GM19035 (cell line): ENCODE results near the gene CYP4A22.
"Not testable (repeated sequence)": the region's sequence is repeated elsewhere in the genome, so short reads cannot be mapped to it uniquely, and the experiment has no call there.

Experiments used
- ATAC-seq: cut with Tn5 transposase; IDR thresholded peaks from one replicate; pipeline ENCODE4 v1.9.1; 2021; ENCODE audit not compliant: unreplicated experiment

CYP4A22 gene

GRCh38 chr1:47137198-47137597, at the start of gene CYP4A22:
CYP4A22 (plus strand) TSS chr1:47137441; CDS start chr1:47137486, 45 bp downstream.
- no peak for ATAC-seq

GRCh38 chr1:47089356-47089755, 47.9 kb upstream of the CYP4A22 start:
- ATAC-seq = not testable (repeated sequence)

GRCh38 chr1:47091476-47091875, 45.8 kb upstream of the CYP4A22 start:
- ATAC-seq = not testable (repeated sequence)

GRCh38 chr1:47104816-47105215, 32.4 kb upstream of the CYP4A22 start:
- no peak for ATAC-seq

GRCh38 chr1:47106792-47107191, 30.4 kb upstream of the CYP4A22 start:
- ATAC-seq = no peak

- not testable (repeated sequence) for ATAC-seq
These were observed 29.2 kb upstream of the CYP4A22 start for GRCh38 chr1:47107851-47108574.

- ATAC-seq = not testable (repeated sequence)
These were observed 27.8 kb upstream of the CYP4A22 start for GRCh38 chr1:47109482-47109881.

- ATAC-seq = no peak
These were observed 24.1 kb upstream of the CYP4A22 start for GRCh38 chr1:47113178-47113577.

GRCh38 chr1:47121039-47121438, 16.2 kb upstream of the CYP4A22 start:
- not testable (repeated sequence) for ATAC-seq

GRCh38 chr1:47124834-47125233, 12.4 kb upstream of the CYP4A22 start:
- ATAC-seq = not testable (repeated sequence)

- ATAC-seq = not testable (repeated sequence)
These were observed 10.2 kb upstream of the CYP4A22 start for GRCh38 chr1:47126997-47127396.

- ATAC-seq = no peak
These were observed 9.0 kb upstream of the CYP4A22 start for GRCh38 chr1:47128221-47128620.

GRCh38 chr1:47128854-47129253, 8.4 kb upstream of the CYP4A22 start:
- not testable (repeated sequence) for ATAC-seq

- not testable (repeated sequence) for ATAC-seq
These were observed 7.6 kb upstream of the CYP4A22 start for GRCh38 chr1:47129489-47130230.

- ATAC-seq = not testable (repeated sequence)
These were observed 4.6 kb upstream of the CYP4A22 start for GRCh38 chr1:47132665-47133064.

- no peak for ATAC-seq
These were observed 829 bp downstream of the CYP4A22 start for GRCh38 chr1:47137925-47138615.

- not testable (repeated sequence) for ATAC-seq
These were observed 3.1 kb downstream of the CYP4A22 start for GRCh38 chr1:47140358-47140757.

GRCh38 chr1:47143654-47144053, 6.4 kb downstream of the CYP4A22 start:
- ATAC-seq = not testable (repeated sequence)

GRCh38 chr1:47146495-47146894, 9.3 kb downstream of the CYP4A22 start:
- not testable (repeated sequence) for ATAC-seq

- no peak for ATAC-seq
These were observed 10.0 kb downstream of the CYP4A22 start for GRCh38 chr1:47147047-47147785.

- not testable (repeated sequence) for ATAC-seq
These were observed 11.9 kb downstream of the CYP4A22 start for GRCh38 chr1:47149162-47149561.
